HG03139 (cell line): Measurements from ENCODE around the gene RSPO4.

Experiments used
- ATAC-seq: cut with Tn5 transposase; IDR thresholded peaks from one replicate; pipeline ENCODE4 v1.9.1; 2021; ENCODE audit not compliant: unreplicated experiment

The RSPO4 gene

DNA sequence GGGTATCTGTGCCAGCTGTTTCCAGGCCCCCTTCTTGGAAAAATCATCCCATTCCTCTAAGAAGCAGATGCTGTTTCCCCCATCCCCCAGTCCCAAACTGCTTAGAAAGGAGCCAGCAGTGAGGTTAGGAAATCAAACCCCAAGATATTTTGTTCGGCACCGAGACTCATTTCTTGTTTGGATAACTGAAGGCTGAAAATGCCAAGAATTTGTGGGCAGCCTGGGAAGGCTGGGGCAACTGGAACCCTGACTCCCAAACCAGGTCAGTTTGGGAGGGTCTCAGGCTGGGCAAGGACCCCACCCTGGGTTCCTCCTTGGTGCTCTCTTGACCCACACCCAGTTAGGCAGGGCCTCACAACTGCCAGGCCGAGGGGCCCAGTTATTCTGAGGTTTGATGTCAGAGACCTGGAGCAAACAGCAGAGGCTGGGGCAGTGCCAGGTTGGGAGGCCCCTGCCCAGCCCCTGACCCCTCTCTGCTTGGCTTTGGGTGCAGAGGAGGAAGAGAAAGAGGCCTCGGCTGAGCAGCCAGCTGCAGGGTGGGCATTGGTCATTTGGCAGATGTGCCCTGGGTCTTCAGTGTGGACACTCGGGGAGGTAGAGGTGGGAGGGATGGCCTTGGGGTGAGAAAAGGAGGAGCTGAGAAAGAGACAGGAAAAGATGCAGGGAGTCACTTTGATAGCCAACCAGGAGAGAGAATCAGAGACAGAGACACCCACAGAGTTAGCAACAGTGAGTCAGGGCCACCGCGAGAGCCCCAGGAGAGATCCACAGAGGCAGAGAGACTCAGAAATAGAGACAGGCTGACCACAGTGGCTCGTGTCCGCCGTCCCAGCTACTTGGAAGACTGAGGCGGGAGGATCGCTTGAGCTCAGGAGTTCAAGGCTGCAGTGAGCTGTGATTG, 91.0 kb downstream of the RSPO4 start:
- ATAC-seq = no peak

DNA sequence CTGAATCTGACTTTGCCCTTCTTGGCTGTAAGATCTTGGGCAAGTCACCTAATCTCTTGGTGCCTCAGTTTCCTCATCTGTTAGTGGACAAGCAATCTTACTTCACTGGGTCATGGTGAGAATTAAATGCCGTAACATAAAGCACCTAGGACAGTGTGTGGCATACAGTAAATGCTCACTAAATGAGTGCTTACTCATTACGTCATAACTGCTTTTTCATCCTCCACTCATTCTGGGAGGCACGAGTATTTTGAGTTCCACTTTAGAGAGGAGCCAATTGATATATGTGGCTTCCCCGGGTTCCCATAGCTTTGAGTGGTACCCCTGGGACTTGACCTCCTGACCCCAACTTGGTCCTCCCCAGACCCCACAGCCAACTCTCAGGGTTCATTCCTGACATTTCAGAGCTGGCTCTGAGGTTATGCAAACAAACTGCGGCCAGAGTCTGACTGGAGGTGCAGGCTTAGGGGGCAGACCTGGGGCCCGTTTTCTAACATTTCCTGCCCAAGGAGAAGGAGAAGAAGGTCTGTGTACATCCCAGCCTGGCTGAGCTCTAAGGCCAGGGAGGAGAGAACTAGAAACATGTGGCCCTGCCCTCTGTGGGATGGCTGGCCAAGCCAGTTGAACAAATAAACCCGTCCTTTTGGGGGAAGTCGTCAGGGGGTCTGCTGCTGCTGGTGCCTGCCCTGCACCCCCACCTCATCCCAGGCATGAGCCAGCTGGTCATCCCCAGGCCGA, 91.8 kb downstream of the RSPO4 start:
- ATAC-seq = no peak

DNA sequence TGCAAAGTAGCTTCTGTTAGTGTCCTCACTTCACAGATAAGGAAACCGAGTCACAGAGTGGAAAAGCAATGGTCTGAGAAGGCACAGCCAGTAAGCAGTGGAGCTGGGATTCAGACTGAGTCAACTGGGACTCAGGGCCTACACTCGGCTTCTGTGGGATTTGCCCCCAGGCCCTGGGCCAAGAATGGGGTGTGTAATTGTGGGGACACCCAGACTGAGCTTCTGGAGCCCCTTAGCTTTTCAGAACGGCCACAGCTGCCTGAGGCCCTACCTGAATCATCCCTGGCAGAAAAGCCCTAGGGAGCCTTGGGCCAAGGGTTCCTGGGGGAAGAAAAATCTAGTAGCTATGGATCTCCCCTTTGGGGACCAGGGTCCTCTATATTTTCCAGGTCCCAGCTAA, 92.5 kb downstream of the RSPO4 start:
- no peak for ATAC-seq
